Measurements from ENCODE around the gene STEAP3. TPM values are rescaled to one million over a fixed set of nuclear protein-coding genes. Genes with fewer than 3 reads are reported as not detected.

STEAP3 gene
- total and polyA plus RNA-seq, 12 donors, result 5.0 to 18.2 (median 7.4) TPM

DNA sequence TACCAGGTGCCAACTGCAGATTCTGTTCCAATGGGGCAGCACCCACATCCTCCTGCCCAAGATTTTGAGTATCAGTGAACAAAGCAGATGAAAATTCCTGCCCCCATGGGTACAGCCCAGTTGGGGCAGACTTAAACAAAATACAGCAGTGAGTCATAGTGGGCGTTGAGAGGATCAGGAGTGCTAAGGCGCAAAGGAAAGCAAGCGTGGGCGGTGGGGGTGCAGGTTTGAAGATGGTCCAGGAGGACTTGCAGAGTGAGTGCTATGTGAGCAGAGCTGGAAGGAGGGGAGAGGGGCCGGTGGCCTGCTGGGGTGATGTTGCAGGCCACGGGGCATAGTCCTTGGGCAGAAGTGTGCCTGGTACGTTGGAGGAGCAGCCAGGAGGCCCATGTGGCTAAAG, 24.7 kb downstream of the STEAP3 start:
- Histone ChIP-seq H3K36me3 (peaks cover 0 to 32% (median 0%) of the 10 kb centered on the region in 9 donors), H3K27me3 (no peaks in the 10 kb centered on the region), H3K9me3 (peaks cover 0 to 10% (median 0%) of the 10 kb centered on the region in 11 donors), H3K27ac (no peak overlapping the region), H3K4me3 (no peak overlapping the region), H3K4me1 (peaks cover 0 to 4% (median 0%) of the 10 kb centered on the region in 9 donors)
- ATAC-seq (no peak), DNase-seq (no peak)
- TF ChIP-seq, protein P1, sequence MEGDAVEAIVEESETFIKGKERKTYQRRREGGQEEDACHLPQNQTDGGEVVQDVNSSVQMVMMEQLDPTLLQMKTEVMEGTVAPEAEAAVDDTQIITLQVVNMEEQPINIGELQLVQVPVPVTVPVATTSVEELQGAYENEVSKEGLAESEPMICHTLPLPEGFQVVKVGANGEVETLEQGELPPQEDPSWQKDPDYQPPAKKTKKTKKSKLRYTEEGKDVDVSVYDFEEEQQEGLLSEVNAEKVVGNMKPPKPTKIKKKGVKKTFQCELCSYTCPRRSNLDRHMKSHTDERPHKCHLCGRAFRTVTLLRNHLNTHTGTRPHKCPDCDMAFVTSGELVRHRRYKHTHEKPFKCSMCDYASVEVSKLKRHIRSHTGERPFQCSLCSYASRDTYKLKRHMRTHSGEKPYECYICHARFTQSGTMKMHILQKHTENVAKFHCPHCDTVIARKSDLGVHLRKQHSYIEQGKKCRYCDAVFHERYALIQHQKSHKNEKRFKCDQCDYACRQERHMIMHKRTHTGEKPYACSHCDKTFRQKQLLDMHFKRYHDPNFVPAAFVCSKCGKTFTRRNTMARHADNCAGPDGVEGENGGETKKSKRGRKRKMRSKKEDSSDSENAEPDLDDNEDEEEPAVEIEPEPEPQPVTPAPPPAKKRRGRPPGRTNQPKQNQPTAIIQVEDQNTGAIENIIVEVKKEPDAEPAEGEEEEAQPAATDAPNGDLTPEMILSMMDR (IDR thresholded peaks at IDR 0.05), result no peak
- WGBS, 2 donors, result 85 to 92% methylated on average over 7 of the region's 7 CpGs
- intact Hi-C loops (cut with DNase I), result no loop called here

DNA sequence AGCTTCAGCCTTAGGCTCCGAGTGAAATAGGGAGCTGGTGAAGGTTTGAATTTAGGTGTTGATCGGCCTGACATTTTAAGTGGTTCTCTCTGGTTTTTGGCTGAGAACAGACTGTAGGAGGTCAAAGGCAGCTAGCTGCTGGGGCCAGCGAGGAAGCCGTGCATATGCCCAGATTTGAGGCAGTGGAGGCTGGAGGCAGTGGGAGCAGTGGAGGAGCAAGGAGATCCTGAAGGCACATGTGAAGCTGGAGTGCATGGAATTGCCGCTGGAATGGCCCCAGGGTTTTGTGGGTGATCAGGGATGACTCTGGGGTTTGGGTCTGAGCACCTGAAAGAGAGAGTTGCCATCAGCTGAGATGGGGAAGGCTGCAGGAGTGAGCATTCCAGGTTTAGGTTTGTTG, 25.1 kb downstream of the STEAP3 start:
- no peak overlapping the region for H3K27ac ChIP-seq
- DNase-seq (no peak), ATAC-seq (no peak)
- WGBS, 2 donors, result 97 to 99% methylated on average over 5 of the region's 5 CpGs
- peaks cover 0 to 10% (median 0%) of the 10 kb centered on the region in 11 donors for H3K9me3 ChIP-seq
- peaks cover 0 to 4% (median 0%) of the 10 kb centered on the region in 9 donors for H3K4me1 ChIP-seq
- TF ChIP-seq, protein P1 (IDR thresholded peaks at IDR 0.05), result no peak
- no peak overlapping the region for H3K4me3 ChIP-seq
- no peaks in the 10 kb centered on the region for H3K27me3 ChIP-seq
- H3K36me3 ChIP-seq, result peaks cover 0 to 32% (median 0%) of the 10 kb centered on the region in 9 donors
- intact Hi-C loops (cut with DNase I), result no loop called here

- 96 to 98% methylated on average over 3 of the region's 3 CpGs for WGBS, 2 donors
- no peak overlapping the region for H3K4me3 ChIP-seq
- H3K36me3 ChIP-seq, result peaks cover 0 to 32% (median 0%) of the 10 kb centered on the region in 9 donors
- TF ChIP-seq, protein P1 (IDR thresholded peaks at IDR 0.05), result no peak
- peaks cover 0 to 4% (median 0%) of the 10 kb centered on the region in 9 donors for H3K4me1 ChIP-seq
- DNase-seq (no peak), ATAC-seq (no peak)
- H3K9me3 ChIP-seq, result peaks cover 0 to 10% (median 0%) of the 10 kb centered on the region in 11 donors
- intact Hi-C loops (cut with DNase I), result no loop called here
- no peaks in the 10 kb centered on the region for H3K27me3 ChIP-seq
- H3K27ac ChIP-seq, result no peak overlapping the region
Measured at GRCh38 chr2:119249311-119249710, 25.7 kb downstream of the STEAP3 start.

- H3K4me1 ChIP-seq, result peaks cover 0 to 4% (median 0%) of the 10 kb centered on the region in 9 donors
- intact Hi-C loops (cut with DNase I), result no loop called here
- 81 to 83% methylated on average over 12 of the region's 12 CpGs for WGBS, 2 donors
Measured at GRCh38 chr2:119249855-119250717, 26.5 kb downstream of the STEAP3 start.

More at GRCh38 chr2:119249855-119250717, 26.5 kb downstream of the STEAP3 start:
- TF ChIP-seq, protein P1 (IDR thresholded peaks at IDR 0.05), result no peak
- Histone ChIP-seq H3K4me3 (no peak overlapping the region), H3K27me3 (no peaks in the 10 kb centered on the region), H3K27ac (no peak overlapping the region), H3K9me3 (peaks cover 0 to 10% (median 0%) of the 10 kb centered on the region in 11 donors), H3K36me3 (peaks cover 0 to 38% (median 0%) of the 10 kb centered on the region in 9 donors)
- ATAC-seq, result no peak
- DNase-seq, result no peak
